HG03571 (cell line): Measurements from ENCODE around the gene STRN3.
"Not testable (repeated sequence)": the region's sequence is repeated elsewhere in the genome, so short reads cannot be mapped to it uniquely, and the experiment has no call there.

ENCODE experiments used
- ATAC-seq: cut with Tn5 transposase; IDR thresholded peaks from one replicate; pipeline ENCODE4 v1.9.1; 2021; ENCODE audit not compliant: unreplicated experiment

STRN3 gene

DNA sequence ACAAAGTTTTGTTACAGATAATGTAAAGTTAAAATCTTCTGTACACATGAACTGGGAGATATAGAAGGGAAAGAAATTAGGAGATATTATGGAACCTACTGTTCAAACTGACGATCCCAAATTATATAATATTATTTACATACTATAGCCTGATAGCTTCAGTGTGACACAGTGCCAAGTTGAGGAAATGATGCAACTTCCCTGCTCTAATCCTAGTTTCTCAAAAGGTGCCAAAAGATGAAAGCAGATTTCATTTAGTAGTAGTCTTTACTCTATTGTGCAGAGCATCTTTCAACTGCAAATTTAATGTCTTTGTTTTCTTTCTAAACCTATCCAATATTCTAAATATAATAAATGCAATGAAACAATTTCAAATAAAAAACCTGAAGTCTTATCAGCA, 104.9 kb downstream of the STRN3 start:
- ATAC-seq = no peak

DNA sequence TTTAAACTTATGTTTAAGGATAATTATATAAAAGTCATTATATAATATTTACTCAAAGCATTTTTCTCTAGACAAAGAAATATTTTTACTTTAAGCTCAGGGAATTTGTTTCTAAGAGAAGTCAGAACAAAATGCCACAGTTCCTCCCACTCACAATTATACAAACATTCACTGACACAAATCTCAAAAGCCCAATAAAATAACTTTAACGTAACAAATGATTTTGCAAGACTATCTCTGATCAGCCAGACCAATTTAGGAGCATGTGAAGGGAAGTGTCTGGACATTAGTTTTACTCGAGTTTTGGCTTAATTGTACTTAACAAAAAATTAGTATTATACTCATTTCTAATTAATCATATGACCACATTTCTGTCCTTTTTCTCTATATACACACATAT, 110.6 kb downstream of the STRN3 start:
- no peak for ATAC-seq

- no peak for ATAC-seq
Measured at GRCh38 chr14:30914812-30915211, 111.4 kb downstream of the STRN3 start.

GRCh38 chr14:30908826-30909225, 117.4 kb downstream of the STRN3 start:
- ATAC-seq = no peak

GRCh38 chr14:30907659-30908057, 118.5 kb downstream of the STRN3 start:
- ATAC-seq = no peak

GRCh38 chr14:30906752-30907658, 119.2 kb downstream of the STRN3 start:
- no peak for ATAC-seq

GRCh38 chr14:30903285-30904124, 122.7 kb downstream of the STRN3 start:
- no peak for ATAC-seq

- ATAC-seq = not testable (repeated sequence)
Measured at GRCh38 chr14:30897121-30897520, 129.1 kb downstream of the STRN3 start.

DNA sequence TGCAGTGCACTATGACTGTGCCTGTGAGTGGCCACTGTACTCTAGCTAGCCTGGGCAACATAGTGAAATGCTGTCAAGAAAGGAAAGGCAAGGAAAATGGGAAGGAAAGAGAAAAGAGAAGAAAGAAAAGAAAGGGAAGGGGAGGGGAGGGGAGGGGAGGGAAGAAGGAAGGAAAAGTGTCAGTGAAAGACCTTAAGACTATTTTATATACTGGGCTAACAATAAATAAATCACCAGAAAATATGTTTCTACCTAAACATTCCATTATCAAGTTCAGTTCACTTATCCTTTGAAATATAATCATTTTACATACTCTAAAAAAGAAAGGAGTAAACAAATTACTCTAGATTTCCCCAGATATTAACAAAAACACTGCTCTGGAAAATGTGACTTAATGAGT, 129.7 kb downstream of the STRN3 start:
- no peak for ATAC-seq

DNA sequence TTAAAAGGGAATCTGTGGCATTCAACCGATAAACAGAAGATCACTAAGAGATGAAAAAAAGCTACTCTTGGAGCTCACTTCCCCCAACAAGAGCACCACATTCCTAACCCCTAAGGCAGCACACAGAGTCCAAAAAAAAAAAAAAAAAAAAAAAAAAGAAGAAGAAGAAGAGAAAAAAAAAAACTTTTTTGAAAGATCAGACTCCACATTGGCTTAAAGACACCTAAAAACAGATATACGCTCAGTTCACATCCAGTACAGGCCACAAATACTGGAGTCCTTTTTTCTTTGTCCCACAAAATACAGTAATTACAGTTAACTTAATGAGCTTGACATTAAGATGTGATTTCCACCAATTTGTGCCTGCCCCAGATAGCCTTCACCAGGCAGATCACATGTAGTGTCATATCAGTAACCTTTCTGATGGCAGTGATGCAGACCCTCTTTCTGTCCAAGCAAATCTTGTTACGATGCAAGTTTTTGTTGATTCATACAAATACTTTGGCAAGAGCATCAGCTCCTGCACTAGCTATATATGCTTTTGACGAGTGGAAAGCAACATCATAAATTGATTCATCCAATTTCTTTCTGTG, 131.2 kb downstream of the STRN3 start:
- ATAC-seq = no peak

- no peak for ATAC-seq
Measured at GRCh38 chr14:30893819-30894218, 132.4 kb downstream of the STRN3 start.

DNA sequence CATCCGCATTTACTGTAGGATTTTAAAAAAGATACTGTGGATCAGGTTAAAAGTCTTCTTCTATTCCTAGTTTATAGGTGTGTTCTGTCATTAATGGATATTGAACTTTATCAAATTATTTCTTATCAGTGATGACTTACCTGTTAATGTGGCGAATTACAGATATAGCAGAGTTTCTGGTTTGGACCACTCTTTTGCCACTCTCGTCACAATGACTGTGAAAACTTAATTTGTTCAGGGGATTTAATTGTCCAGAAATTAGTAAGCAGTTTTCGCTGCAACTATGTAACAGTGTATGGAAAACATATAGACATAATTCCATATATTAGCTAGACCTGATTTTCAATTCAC, 137.0 kb downstream of the STRN3 start:
- ATAC-seq = no peak

GRCh38 chr14:30888480-30889243, 137.5 kb downstream of the STRN3 start:
- ATAC-seq = no peak

- no peak for ATAC-seq
Measured at GRCh38 chr14:30885840-30886740, 140.1 kb downstream of the STRN3 start.

DNA sequence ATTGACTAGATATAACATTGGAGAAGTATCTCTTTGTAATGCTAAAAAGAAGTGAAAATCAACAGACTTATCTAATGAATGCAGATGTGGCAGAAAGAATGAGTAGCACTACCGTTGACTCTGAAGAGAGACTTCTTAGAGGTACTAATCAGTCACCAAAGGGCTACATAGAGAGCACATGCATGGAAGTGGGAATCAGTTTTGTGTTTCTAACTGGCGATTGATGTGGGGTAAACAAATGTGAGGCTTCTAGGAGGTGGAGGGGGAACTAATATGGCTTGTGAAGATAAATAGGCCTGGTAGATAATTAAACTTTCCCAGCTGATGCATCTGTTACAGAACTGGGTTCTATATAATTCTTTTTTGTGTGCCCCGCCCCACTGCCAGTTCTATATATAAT, 141.3 kb downstream of the STRN3 start:
- no peak for ATAC-seq

DNA sequence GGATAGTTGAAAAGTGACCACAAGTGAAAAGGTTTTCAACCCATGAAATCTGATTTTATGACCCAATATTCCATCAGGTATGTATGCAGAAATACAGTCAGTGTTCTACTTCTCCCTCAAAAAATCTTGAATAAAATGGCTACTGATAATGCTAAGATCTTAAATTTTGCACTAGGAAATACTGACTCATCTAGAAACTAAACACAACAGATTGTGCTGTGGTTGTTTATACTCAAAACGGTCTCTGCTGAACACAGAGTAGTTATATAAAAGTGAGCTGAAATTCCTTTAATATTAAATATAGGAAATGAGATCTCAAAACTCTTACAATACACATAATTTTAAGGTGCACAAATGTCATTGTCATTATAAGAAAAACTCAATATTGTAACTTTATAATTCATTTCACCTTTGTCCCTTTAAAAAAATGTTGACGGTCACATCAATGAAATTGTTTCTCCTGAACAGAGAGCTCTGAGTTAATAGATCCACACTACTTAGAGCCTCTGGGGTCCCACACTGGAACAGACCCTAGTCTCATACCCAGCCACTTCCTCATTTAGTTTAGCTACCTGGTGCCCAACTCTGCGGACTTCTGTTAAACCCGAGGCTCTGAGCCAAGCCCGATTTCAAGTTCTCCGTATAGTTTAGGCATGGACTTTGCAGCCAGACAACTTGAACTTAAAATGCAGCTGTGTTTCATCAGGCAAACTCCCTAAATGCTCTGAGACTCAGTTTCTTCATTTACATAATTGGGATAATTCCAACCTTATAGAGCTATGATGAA, 142.5 kb downstream of the STRN3 start:
- ATAC-seq = no peak

DNA sequence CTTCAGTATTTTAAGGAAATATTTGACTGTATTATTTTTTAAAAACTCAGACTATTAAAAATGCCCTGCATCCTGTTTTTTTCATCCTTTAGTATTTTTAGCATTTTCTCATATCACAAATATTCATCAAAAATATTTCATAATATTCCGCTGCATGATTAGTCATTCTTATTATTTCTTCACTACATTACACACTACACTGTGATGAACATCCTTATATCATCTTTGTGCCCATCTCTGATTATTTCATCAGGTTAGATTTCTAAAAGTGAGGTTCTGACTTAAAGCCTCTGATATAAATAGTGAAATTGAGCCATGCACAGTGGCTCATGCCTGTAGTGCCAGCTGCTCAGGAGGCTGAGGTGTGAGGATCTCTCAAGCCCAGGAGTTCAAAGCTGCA, 143.7 kb downstream of the STRN3 start:
- ATAC-seq = no peak

- ATAC-seq = no peak
Measured at GRCh38 chr14:30876692-30877091, 149.5 kb downstream of the STRN3 start.

GRCh38 chr14:30875788-30876053, 150.5 kb downstream of the STRN3 start:
- no peak for ATAC-seq
